Measurements from ENCODE around the gene CCDC121.

DNA sequence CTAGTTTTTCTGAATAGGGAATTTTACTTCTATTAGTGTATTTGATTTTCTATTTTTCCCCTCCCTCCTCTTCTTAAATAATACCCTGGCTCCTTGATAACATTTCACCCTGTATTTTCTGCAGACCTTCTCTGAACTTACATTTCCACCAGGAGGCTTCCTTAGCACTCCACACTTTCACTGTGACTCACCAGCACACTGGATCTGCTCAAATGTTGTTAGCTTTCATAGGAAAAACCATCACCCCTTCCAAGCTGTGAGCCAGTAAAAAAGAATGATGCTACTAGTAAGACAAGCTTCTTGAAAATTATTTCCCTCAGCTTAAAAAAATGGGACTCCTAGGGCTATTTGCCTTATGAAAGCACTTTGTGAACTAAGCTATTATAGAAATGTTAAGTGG lies 18.5 kb upstream of the CCDC121 start:
- TF ChIP-seq EP300 (IDR thresholded peaks at IDR 0.05) (no peak), POLR2A (IDR thresholded peaks at IDR 0.05) (no peak), POLR2AphosphoS5 (IDR thresholded peaks at IDR 0.05) (no peak)
- TF ChIP-seq, protein P1, sequence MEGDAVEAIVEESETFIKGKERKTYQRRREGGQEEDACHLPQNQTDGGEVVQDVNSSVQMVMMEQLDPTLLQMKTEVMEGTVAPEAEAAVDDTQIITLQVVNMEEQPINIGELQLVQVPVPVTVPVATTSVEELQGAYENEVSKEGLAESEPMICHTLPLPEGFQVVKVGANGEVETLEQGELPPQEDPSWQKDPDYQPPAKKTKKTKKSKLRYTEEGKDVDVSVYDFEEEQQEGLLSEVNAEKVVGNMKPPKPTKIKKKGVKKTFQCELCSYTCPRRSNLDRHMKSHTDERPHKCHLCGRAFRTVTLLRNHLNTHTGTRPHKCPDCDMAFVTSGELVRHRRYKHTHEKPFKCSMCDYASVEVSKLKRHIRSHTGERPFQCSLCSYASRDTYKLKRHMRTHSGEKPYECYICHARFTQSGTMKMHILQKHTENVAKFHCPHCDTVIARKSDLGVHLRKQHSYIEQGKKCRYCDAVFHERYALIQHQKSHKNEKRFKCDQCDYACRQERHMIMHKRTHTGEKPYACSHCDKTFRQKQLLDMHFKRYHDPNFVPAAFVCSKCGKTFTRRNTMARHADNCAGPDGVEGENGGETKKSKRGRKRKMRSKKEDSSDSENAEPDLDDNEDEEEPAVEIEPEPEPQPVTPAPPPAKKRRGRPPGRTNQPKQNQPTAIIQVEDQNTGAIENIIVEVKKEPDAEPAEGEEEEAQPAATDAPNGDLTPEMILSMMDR (IDR thresholded peaks at IDR 0.05), result no peak
